ENCODE data around the gene SHC3.
"Not testable (repeated sequence)": the region's sequence is repeated elsewhere in the genome, so short reads cannot be mapped to it uniquely, and the experiment has no call there.

The SHC3 gene

GRCh38 chr9:89177944-89178829 is at the start of gene SHC3:
TSS of gene SHC3 (minus strand) at chr9:89178818. CDS start at chr9:89178460, 358 bp downstream.
- DNase-seq, result no peak

- DNase-seq, result no peak
Observed at GRCh38 chr9:89225991-89226471, 47.4 kb upstream of the SHC3 start.

- no peak for DNase-seq
Observed at GRCh38 chr9:89225587-89225986, 47.0 kb upstream of the SHC3 start.

GRCh38 chr9:89225036-89225435 is 46.4 kb upstream of the SHC3 start:
- DNase-seq, result no peak

- DNase-seq, result no peak
Observed at GRCh38 chr9:89224633-89225032, 46.0 kb upstream of the SHC3 start.

- DNase-seq, result no peak
Observed at GRCh38 chr9:89223396-89223977, 44.9 kb upstream of the SHC3 start.

GRCh38 chr9:89219637-89220036 is 41.0 kb upstream of the SHC3 start:
- DNase-seq, result no peak

- no peak for DNase-seq
Observed at GRCh38 chr9:89218040-89218928, 39.7 kb upstream of the SHC3 start.

GRCh38 chr9:89215342-89215741 is 36.7 kb upstream of the SHC3 start:
- DNase-seq, result no peak

- no peak for DNase-seq
Observed at GRCh38 chr9:89213396-89213880, 34.8 kb upstream of the SHC3 start.

- no peak for DNase-seq
Observed at GRCh38 chr9:89212171-89212570, 33.6 kb upstream of the SHC3 start.

GRCh38 chr9:89209311-89209710 is 30.7 kb upstream of the SHC3 start:
- DNase-seq, result not testable (repeated sequence)

GRCh38 chr9:89207026-89207425 is 28.4 kb upstream of the SHC3 start:
- no peak for DNase-seq

GRCh38 chr9:89204801-89205200 is 26.2 kb upstream of the SHC3 start:
- DNase-seq, result no peak

- no peak for DNase-seq
Observed at GRCh38 chr9:89195131-89195797, 16.6 kb upstream of the SHC3 start.

- DNase-seq, result no peak
Observed at GRCh38 chr9:89194421-89195130, 16.0 kb upstream of the SHC3 start.

GRCh38 chr9:89191004-89191403 is 12.4 kb upstream of the SHC3 start:
- DNase-seq, result no peak

GRCh38 chr9:89189215-89189614 is 10.6 kb upstream of the SHC3 start:
- DNase-seq, result no peak

- no peak for DNase-seq
Observed at GRCh38 chr9:89187950-89188349, 9.3 kb upstream of the SHC3 start.

- no peak for DNase-seq
Observed at GRCh38 chr9:89187541-89187940, 8.9 kb upstream of the SHC3 start.

GRCh38 chr9:89186960-89187359 is 8.3 kb upstream of the SHC3 start:
- DNase-seq, result no peak

- DNase-seq, result no peak
Observed at GRCh38 chr9:89185980-89186379, 7.4 kb upstream of the SHC3 start.
